CD4-positive, alpha-beta T cell treated with Interferon gamma for 1 hour (primary cell): ENCODE results near the gene GPR137C.

Experiments used
- DNase-seq: peaks from one replicate; pipeline ENCODE4 v3.0.0-alpha.2; 2020

Gene GPR137C

DNA sequence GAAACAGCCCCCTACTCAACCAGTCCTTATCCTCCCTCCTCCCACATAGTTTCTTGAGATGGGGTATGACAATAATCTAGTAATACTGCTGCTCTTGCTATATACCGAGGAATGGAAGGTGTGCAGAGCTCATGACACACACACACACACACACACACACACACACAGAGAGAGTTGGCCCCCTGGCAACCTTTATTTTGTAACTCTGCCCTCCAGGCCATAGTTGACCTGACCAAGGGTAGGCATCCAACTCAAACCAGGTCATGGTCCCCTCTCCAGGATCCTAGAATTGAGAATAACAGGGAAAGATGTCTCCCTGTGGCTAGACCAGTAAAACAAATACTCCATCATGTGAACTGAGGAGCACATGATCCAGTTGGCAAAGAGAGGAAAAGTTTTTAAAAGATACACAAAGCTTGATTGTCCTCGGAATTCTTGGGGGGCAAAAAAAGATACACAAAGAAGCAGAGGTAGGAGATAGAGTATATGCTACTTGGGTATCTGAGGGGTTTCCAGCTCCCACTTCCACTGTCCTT lies 131.4 kb downstream of the GPR137C start:
- no peak for DNase-seq

DNA sequence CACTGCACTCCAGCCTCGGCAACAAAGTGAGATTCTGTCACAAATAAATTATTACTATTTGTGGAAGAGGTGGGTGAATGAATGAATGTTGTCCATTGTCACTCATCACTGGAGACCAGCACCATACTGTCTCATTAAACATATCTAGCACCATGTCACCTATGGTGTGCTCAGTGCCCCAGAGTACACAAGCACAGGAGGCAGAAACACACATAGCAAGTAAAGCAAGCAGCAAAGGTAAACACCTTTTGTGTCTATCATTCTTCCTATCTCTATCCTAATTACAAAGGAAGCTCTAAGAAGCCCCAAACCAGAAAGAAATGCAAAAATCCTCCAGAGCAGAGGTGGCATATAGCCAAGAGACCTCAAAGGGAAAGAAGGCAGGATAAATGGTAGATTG lies 133.5 kb downstream of the GPR137C start:
- DNase-seq: no peak
